ENCODE results near the gene SPECC1L. TPM values are rescaled to one million over a fixed set of nuclear protein-coding genes. Genes with fewer than 3 reads are reported as not detected.

Gene SPECC1L
- total RNA-seq, 1 donor from 2014 or later, result 21.9 TPM

GRCh38 chr22:24407884-24408283 lies 137.3 kb downstream of the SPECC1L start:
- H3K27me3 ChIP-seq (ENCODE audit: control insufficient read depth in 3 of 3, insufficient read depth in 3 of 3, low read length in 3 of 3), result no peaks in the 10 kb centered on the region
- H3K27ac ChIP-seq (ENCODE audit: low read depth, low read length), result peak overlapping the region; percentile 56
- no peak overlapping the region for H3K4me3 ChIP-seq (ENCODE audit: low read length in 3 of 3)
- peak overlapping the region in 1 of 3 donors; percentile 33 for H3K9ac ChIP-seq (ENCODE audit: low read depth in 1 of 3, low read length in 3 of 3)
- H3K9me3 ChIP-seq (ENCODE audit: control insufficient read depth in 3 of 3, low read length in 3 of 3), result no peaks in the 10 kb centered on the region
- peaks cover 12 to 16% (median 15%) of the 10 kb centered on the region in 3 donors for H3K36me3 ChIP-seq (ENCODE audit: control insufficient read depth in 3 of 3, insufficient read depth in 3 of 3, low read length in 3 of 3)
- H3K4me1 ChIP-seq (ENCODE audit: control insufficient read depth in 3 of 3, insufficient read depth in 3 of 3, low read length in 3 of 3), result peaks cover 26 to 46% (median 41%) of the 10 kb centered on the region in 3 donors

- Histone ChIP-seq H3K27ac (ENCODE audit: low read depth, low read length) (no peak overlapping the region), H3K9me3 (ENCODE audit: control insufficient read depth in 3 of 3, low read length in 3 of 3) (no peaks in the 10 kb centered on the region), H3K36me3 (ENCODE audit: control insufficient read depth in 3 of 3, insufficient read depth in 3 of 3, low read length in 3 of 3) (peaks cover 13 to 18% (median 15%) of the 10 kb centered on the region in 3 donors), H3K4me3 (ENCODE audit: low read length in 3 of 3) (no peak overlapping the region), H3K9ac (ENCODE audit: low read depth in 1 of 3, low read length in 3 of 3) (peak overlapping the region in 1 of 3 donors; percentile 33), H3K27me3 (ENCODE audit: control insufficient read depth in 3 of 3, insufficient read depth in 3 of 3, low read length in 3 of 3) (no peaks in the 10 kb centered on the region), H3K4me1 (ENCODE audit: control insufficient read depth in 3 of 3, insufficient read depth in 3 of 3, low read length in 3 of 3) (peaks cover 21 to 40% (median 34%) of the 10 kb centered on the region in 3 donors)
These were observed 138.0 kb downstream of the SPECC1L start for GRCh38 chr22:24408630-24409029.

- Histone ChIP-seq H3K4me1 (ENCODE audit: control insufficient read depth in 3 of 3, insufficient read depth in 3 of 3, low read length in 3 of 3) (peaks cover 17 to 29% (median 24%) of the 10 kb centered on the region in 3 donors), H3K27ac (ENCODE audit: low read depth, low read length) (no peak overlapping the region), H3K9ac (ENCODE audit: low read depth in 1 of 3, low read length in 3 of 3) (no peak overlapping the region), H3K9me3 (ENCODE audit: control insufficient read depth in 3 of 3, low read length in 3 of 3) (no peaks in the 10 kb centered on the region), H3K27me3 (ENCODE audit: control insufficient read depth in 3 of 3, insufficient read depth in 3 of 3, low read length in 3 of 3) (no peaks in the 10 kb centered on the region), H3K36me3 (ENCODE audit: control insufficient read depth in 3 of 3, insufficient read depth in 3 of 3, low read length in 3 of 3) (peaks cover 17 to 22% (median 20%) of the 10 kb centered on the region in 3 donors), H3K4me3 (ENCODE audit: low read length in 3 of 3) (no peak overlapping the region)
These were observed 139.1 kb downstream of the SPECC1L start for GRCh38 chr22:24409707-24410106.

- peak overlapping the region in 1 of 3 donors; percentile 33 for H3K9ac ChIP-seq (ENCODE audit: low read depth in 1 of 3, low read length in 3 of 3)
- no peak overlapping the region for H3K27ac ChIP-seq (ENCODE audit: low read depth, low read length)
- H3K4me1 ChIP-seq (ENCODE audit: control insufficient read depth in 3 of 3, insufficient read depth in 3 of 3, low read length in 3 of 3), result peaks cover 17 to 24% (median 20%) of the 10 kb centered on the region in 3 donors
- no peak overlapping the region for H3K4me3 ChIP-seq (ENCODE audit: low read length in 3 of 3)
- H3K27me3 ChIP-seq (ENCODE audit: control insufficient read depth in 3 of 3, insufficient read depth in 3 of 3, low read length in 3 of 3), result no peaks in the 10 kb centered on the region
- peaks cover 21 to 26% (median 24%) of the 10 kb centered on the region in 3 donors for H3K36me3 ChIP-seq (ENCODE audit: control insufficient read depth in 3 of 3, insufficient read depth in 3 of 3, low read length in 3 of 3)
- no peaks in the 10 kb centered on the region for H3K9me3 ChIP-seq (ENCODE audit: control insufficient read depth in 3 of 3, low read length in 3 of 3)
These were observed 139.7 kb downstream of the SPECC1L start for GRCh38 chr22:24410110-24410856.

- Histone ChIP-seq H3K4me3 (ENCODE audit: low read length in 3 of 3) (no peak overlapping the region), H3K36me3 (ENCODE audit: control insufficient read depth in 3 of 3, insufficient read depth in 3 of 3, low read length in 3 of 3) (peaks cover 24 to 35% (median 32%) of the 10 kb centered on the region in 3 donors), H3K27me3 (ENCODE audit: control insufficient read depth in 3 of 3, insufficient read depth in 3 of 3, low read length in 3 of 3) (no peaks in the 10 kb centered on the region), H3K4me1 (ENCODE audit: control insufficient read depth in 3 of 3, insufficient read depth in 3 of 3, low read length in 3 of 3) (peaks cover 15 to 17% (median 17%) of the 10 kb centered on the region in 3 donors), H3K9ac (ENCODE audit: low read depth in 1 of 3, low read length in 3 of 3) (no peak overlapping the region), H3K27ac (ENCODE audit: low read depth, low read length) (no peak overlapping the region), H3K9me3 (ENCODE audit: control insufficient read depth in 3 of 3, low read length in 3 of 3) (no peaks in the 10 kb centered on the region)
These were observed 140.8 kb downstream of the SPECC1L start for GRCh38 chr22:24411256-24412004.

- H3K36me3 ChIP-seq (ENCODE audit: control insufficient read depth in 3 of 3, insufficient read depth in 3 of 3, low read length in 3 of 3), result peaks cover 28 to 35% (median 34%) of the 10 kb centered on the region in 3 donors
- H3K27ac ChIP-seq (ENCODE audit: low read depth, low read length), result no peak overlapping the region
- H3K27me3 ChIP-seq (ENCODE audit: control insufficient read depth in 3 of 3, insufficient read depth in 3 of 3, low read length in 3 of 3), result no peaks in the 10 kb centered on the region
- peaks cover 11 to 15% (median 11%) of the 10 kb centered on the region in 3 donors for H3K4me1 ChIP-seq (ENCODE audit: control insufficient read depth in 3 of 3, insufficient read depth in 3 of 3, low read length in 3 of 3)
- H3K9ac ChIP-seq (ENCODE audit: low read depth in 1 of 3, low read length in 3 of 3), result peak overlapping the region in 1 of 3 donors; percentile 16
- no peaks in the 10 kb centered on the region for H3K9me3 ChIP-seq (ENCODE audit: control insufficient read depth in 3 of 3, low read length in 3 of 3)
- no peak overlapping the region for H3K4me3 ChIP-seq (ENCODE audit: low read length in 3 of 3)
These were observed 141.6 kb downstream of the SPECC1L start for GRCh38 chr22:24412274-24412673.

- H3K9me3 ChIP-seq (ENCODE audit: control insufficient read depth in 3 of 3, low read length in 3 of 3), result no peaks in the 10 kb centered on the region
- H3K36me3 ChIP-seq (ENCODE audit: control insufficient read depth in 3 of 3, insufficient read depth in 3 of 3, low read length in 3 of 3), result peaks cover 29 to 39% (median 35%) of the 10 kb centered on the region in 3 donors
These were observed 142.6 kb downstream of the SPECC1L start for GRCh38 chr22:24413271-24413670.

GRCh38 chr22:24413736-24414385 lies 143.2 kb downstream of the SPECC1L start:
- no peak overlapping the region for H3K4me3 ChIP-seq (ENCODE audit: low read length in 3 of 3)
- no peaks in the 10 kb centered on the region for H3K27me3 ChIP-seq (ENCODE audit: control insufficient read depth in 3 of 3, insufficient read depth in 3 of 3, low read length in 3 of 3)
- H3K9me3 ChIP-seq (ENCODE audit: control insufficient read depth in 3 of 3, low read length in 3 of 3), result no peaks in the 10 kb centered on the region
- no peak overlapping the region for H3K27ac ChIP-seq (ENCODE audit: low read depth, low read length)
- H3K9ac ChIP-seq (ENCODE audit: low read depth in 1 of 3, low read length in 3 of 3), result no peak overlapping the region
- peaks cover 30 to 39% (median 33%) of the 10 kb centered on the region in 3 donors for H3K36me3 ChIP-seq (ENCODE audit: control insufficient read depth in 3 of 3, insufficient read depth in 3 of 3, low read length in 3 of 3)
- H3K4me1 ChIP-seq (ENCODE audit: control insufficient read depth in 3 of 3, insufficient read depth in 3 of 3, low read length in 3 of 3), result peaks cover 0 to under 1% (median under 1%) of the 10 kb centered on the region in 3 donors

More at GRCh38 chr22:24413271-24413670, 142.6 kb downstream of the SPECC1L start:
- Histone ChIP-seq H3K4me1 (ENCODE audit: control insufficient read depth in 3 of 3, insufficient read depth in 3 of 3, low read length in 3 of 3) (peaks cover 2 to 6% (median 3%) of the 10 kb centered on the region in 3 donors), H3K9ac (ENCODE audit: low read depth in 1 of 3, low read length in 3 of 3) (no peak overlapping the region), H3K27me3 (ENCODE audit: control insufficient read depth in 3 of 3, insufficient read depth in 3 of 3, low read length in 3 of 3) (no peaks in the 10 kb centered on the region), H3K27ac (ENCODE audit: low read depth, low read length) (no peak overlapping the region), H3K4me3 (ENCODE audit: low read length in 3 of 3) (no peak overlapping the region)

- no peaks in the 10 kb centered on the region for H3K27me3 ChIP-seq (ENCODE audit: control insufficient read depth in 3 of 3, insufficient read depth in 3 of 3, low read length in 3 of 3)
- H3K27ac ChIP-seq (ENCODE audit: low read depth, low read length), result no peak overlapping the region
- peaks cover 30 to 39% (median 33%) of the 10 kb centered on the region in 3 donors for H3K36me3 ChIP-seq (ENCODE audit: control insufficient read depth in 3 of 3, insufficient read depth in 3 of 3, low read length in 3 of 3)
These were observed 143.9 kb downstream of the SPECC1L start for GRCh38 chr22:24414523-24414922.

More at GRCh38 chr22:24414523-24414922, 143.9 kb downstream of the SPECC1L start:
- Histone ChIP-seq H3K4me1 (ENCODE audit: control insufficient read depth in 3 of 3, insufficient read depth in 3 of 3, low read length in 3 of 3) (peaks cover 3 to 6% (median 4%) of the 10 kb centered on the region in 3 donors), H3K9ac (ENCODE audit: low read depth in 1 of 3, low read length in 3 of 3) (no peak overlapping the region), H3K9me3 (ENCODE audit: control insufficient read depth in 3 of 3, low read length in 3 of 3) (no peaks in the 10 kb centered on the region), H3K4me3 (ENCODE audit: low read length in 3 of 3) (no peak overlapping the region)
